Urinary bladder (tissue), 4 donors: ENCODE measurements around the gene OR1F1. TPM values are rescaled to one million over a fixed set of nuclear protein-coding genes. Genes with fewer than 3 reads are reported as not detected.

ENCODE experiments used
- DNase-seq: peaks from one replicate; pipeline ENCODE4 v3.0.0-alpha.2; 2015; ENCODE audit errors: extremely low spot score
- H3K27ac ChIP-seq: one replicate; pipeline ENCODE4 v1.5.1; 2013; ENCODE audit warnings: low read depth, mild to moderate bottlenecking, moderate library complexity
- H3K36me3 ChIP-seq: one replicate; pipeline ENCODE4 v1.6.1; 2013; ENCODE audit warnings: mild to moderate bottlenecking, moderate library complexity; ENCODE audit not compliant: insufficient read depth
- H3K4me1 ChIP-seq: one replicate; pipeline ENCODE4 v1.6.1; 2013; ENCODE audit warnings: mild to moderate bottlenecking, moderate library complexity; ENCODE audit not compliant: insufficient read depth
- H3K4me3 ChIP-seq: one replicate; pipeline ENCODE4 v1.5.1; 2013; ENCODE audit warnings: low read depth, low read length
- WGBS: extraction: QIAGEN DNeasy Blood & Tissue Kit; methylation state at CpG from one replicate; pipeline ENCODE4 v1.1.7; 2013; 5-methylcytosine and 5-hydroxymethylcytosine counted together
- polyA plus RNA-seq: library from polyadenylated mRNA; stranded (reverse); fragments of 200-250 nt; gene quantifications from one replicate; pipeline ENCODE4 v1.2.3, GENCODE V29; 2013
- total RNA-seq: library from RNA; depleted of rRNA; stranded (reverse); fragments of >200 nt; gene quantifications from one replicate; pipeline ENCODE4 v1.2.3, GENCODE V29; 2014
- donor health status: healthy with polysubstance abuse.
- donor health status: healthy.

OR1F1 gene
- total and polyA plus RNA-seq, 2 donors: not detected

- Histone ChIP-seq H3K36me3 (no peaks in the 10 kb centered on the region), H3K27ac (no peak overlapping the region), H3K4me1 (no peaks in the 10 kb centered on the region), H3K4me3 (no peak overlapping the region)
- 83% methylated on average over 5 of the region's 5 CpGs for WGBS
- no peak for DNase-seq
These were observed 60.6 kb downstream of the OR1F1 start for GRCh38 chr16:3248596-3248995.

- Histone ChIP-seq H3K36me3 (no peaks in the 10 kb centered on the region), H3K4me1 (no peaks in the 10 kb centered on the region), H3K4me3 (no peak overlapping the region), H3K27ac (no peak overlapping the region)
- 86% methylated on average over 1 of the region's 1 CpG for WGBS
- no peak for DNase-seq
These were observed 61.0 kb downstream of the OR1F1 start for GRCh38 chr16:3249020-3249419.

- Histone ChIP-seq H3K4me3 (no peak overlapping the region), H3K4me1 (no peaks in the 10 kb centered on the region), H3K27ac (no peak overlapping the region), H3K36me3 (no peaks in the 10 kb centered on the region)
- no peak for DNase-seq
- 81% methylated on average over 14 of the region's 14 CpGs for WGBS
These were observed 61.4 kb downstream of the OR1F1 start for GRCh38 chr16:3249451-3249850.

- DNase-seq: no peak
- no peak overlapping the region for H3K27ac ChIP-seq
- H3K4me3 ChIP-seq: no peak overlapping the region
- no peaks in the 10 kb centered on the region for H3K36me3 ChIP-seq
- no peaks in the 10 kb centered on the region for H3K4me1 ChIP-seq
- WGBS: 75% methylated on average over 4 of the region's 4 CpGs
These were observed 65.0 kb downstream of the OR1F1 start for GRCh38 chr16:3252967-3253366.

GRCh38 chr16:3254309-3254708 is 66.3 kb downstream of the OR1F1 start:
- DNase-seq: no peak
- no peak overlapping the region for H3K4me3 ChIP-seq
- H3K27ac ChIP-seq: no peak overlapping the region
- WGBS: 39% methylated on average over 35 of the region's 35 CpGs
- H3K36me3 ChIP-seq: no peaks in the 10 kb centered on the region
- H3K4me1 ChIP-seq: no peaks in the 10 kb centered on the region

Other genes with a start within 250 kb of the OR1F1 start
- gene KREMEN2, start 223.9 kb upstream of the OR1F1 start, total RNA-seq: 0.11 TPM
- gene KREMEN2, start 223.9 kb upstream of the OR1F1 start, polyA plus RNA-seq: not detected
- 4.5 TPM for gene PAQR4, start 218.9 kb upstream of the OR1F1 start, total RNA-seq
- gene PAQR4, start 218.9 kb upstream of the OR1F1 start, polyA plus RNA-seq: 5.1 TPM
- 2.5 TPM for gene PKMYT1, start 207.8 kb upstream of the OR1F1 start, total RNA-seq
- gene PKMYT1, start 207.8 kb upstream of the OR1F1 start, polyA plus RNA-seq: 1.1 TPM
- not detected for gene CLDN9, start 175.3 kb upstream of the OR1F1 start, total RNA-seq
- 0.04 TPM for gene CLDN9, start 175.3 kb upstream of the OR1F1 start, polyA plus RNA-seq
- gene CLDN6, start 170.0 kb upstream of the OR1F1 start, total RNA-seq: not detected
- not detected for gene CLDN6, start 170.0 kb upstream of the OR1F1 start, polyA plus RNA-seq
- 20.1 TPM for gene TNFRSF12A, start 167.8 kb upstream of the OR1F1 start, total RNA-seq
- gene TNFRSF12A, start 167.8 kb upstream of the OR1F1 start, polyA plus RNA-seq: 16.2 TPM
- gene HCFC1R1, start 164.3 kb upstream of the OR1F1 start, total RNA-seq: 29.1 TPM
- 91.8 TPM for gene HCFC1R1, start 164.3 kb upstream of the OR1F1 start, polyA plus RNA-seq
- 9.8 TPM for gene THOC6, start 164.2 kb upstream of the OR1F1 start, total RNA-seq
- 22.8 TPM for gene THOC6, start 164.2 kb upstream of the OR1F1 start, polyA plus RNA-seq
- 7.2 TPM for gene BICDL2, start 151.3 kb upstream of the OR1F1 start, total RNA-seq
- gene BICDL2, start 151.3 kb upstream of the OR1F1 start, polyA plus RNA-seq: 8.3 TPM
- 0.32 TPM for gene MMP25, start 141.6 kb upstream of the OR1F1 start, total RNA-seq
- gene MMP25, start 141.6 kb upstream of the OR1F1 start, polyA plus RNA-seq: 0.82 TPM
- gene IL32, start 122.6 kb upstream of the OR1F1 start, total RNA-seq: 18.1 TPM
- gene IL32, start 122.6 kb upstream of the OR1F1 start, polyA plus RNA-seq: 28.0 TPM
- gene ZSCAN10, start 88.9 kb upstream of the OR1F1 start, total RNA-seq: not detected
- gene ZSCAN10, start 88.9 kb upstream of the OR1F1 start, polyA plus RNA-seq: not detected
- 8.9 TPM for gene ZNF205, start 75.6 kb upstream of the OR1F1 start, total RNA-seq
- 16.4 TPM for gene ZNF205, start 75.6 kb upstream of the OR1F1 start, polyA plus RNA-seq
- gene ZNF213, start 53.2 kb upstream of the OR1F1 start, total RNA-seq: 4.0 TPM
- 16.0 TPM for gene ZNF213, start 53.2 kb upstream of the OR1F1 start, polyA plus RNA-seq
- 15.2 TPM for gene ZNF200, start 47.0 kb downstream of the OR1F1 start, total RNA-seq
- 5.2 TPM for gene ZNF200, start 47.0 kb downstream of the OR1F1 start, polyA plus RNA-seq
- 0.58 TPM for gene MEFV, start 68.4 kb downstream of the OR1F1 start, total RNA-seq
- 0.80 TPM for gene MEFV, start 68.4 kb downstream of the OR1F1 start, polyA plus RNA-seq
- gene ZNF263, start 95.3 kb downstream of the OR1F1 start, total RNA-seq: 39.7 TPM
- 35.8 TPM for gene ZNF263, start 95.3 kb downstream of the OR1F1 start, polyA plus RNA-seq
- gene TIGD7, start 117.2 kb downstream of the OR1F1 start, total RNA-seq: 18.5 TPM
- gene TIGD7, start 117.2 kb downstream of the OR1F1 start, polyA plus RNA-seq: 9.6 TPM
- 45.4 TPM for gene ZNF75A, start 117.3 kb downstream of the OR1F1 start, total RNA-seq
- gene ZNF75A, start 117.3 kb downstream of the OR1F1 start, polyA plus RNA-seq: 16.4 TPM
- 0.85 TPM for gene OR2C1, start 167.7 kb downstream of the OR1F1 start, total RNA-seq
- gene OR2C1, start 167.7 kb downstream of the OR1F1 start, polyA plus RNA-seq: 0.09 TPM
- gene ZSCAN32, start 212.8 kb downstream of the OR1F1 start, total RNA-seq: 7.9 TPM
- 13.7 TPM for gene ZSCAN32, start 212.8 kb downstream of the OR1F1 start, polyA plus RNA-seq
- gene ZNF174, start 213.0 kb downstream of the OR1F1 start, total RNA-seq: 5.9 TPM
- 15.9 TPM for gene ZNF174, start 213.0 kb downstream of the OR1F1 start, polyA plus RNA-seq